Thoracic aorta (tissue), 2 donors: Measurements from ENCODE around the gene CD53. TPM values are rescaled to one million over a fixed set of nuclear protein-coding genes. Genes with fewer than 3 reads are reported as not detected.

Experiments used
- ATAC-seq: fragments of 150-250 bp; one replicate; pipeline ENCODE4 v1.8.0; 2017; ENCODE audit warnings: low read depth; ENCODE audit not compliant: insufficient number of reproducible peaks, low FRiP score
- DNase-seq: peaks from one replicate; pipeline ENCODE4 v3.0.0-alpha.2; 2020; ENCODE audit warnings: low spot score
- H3K27ac ChIP-seq, 2 donors: fragments of 200-600 bp; sonication (generic); 1 replicate in 1 of 2; 2 replicates in 1 of 2; pipeline ENCODE4 v1.5.1; 2016; ENCODE audit warnings: mild to moderate bottlenecking in 2 of 2, moderate library complexity in 2 of 2
- H3K27me3 ChIP-seq: fragments of 200-600 bp; sonication (generic); replicated peaks from 2 replicates; pipeline ENCODE4 v1.6.0; 2016; ENCODE audit warnings: mild to moderate bottlenecking; ENCODE audit not compliant: insufficient read depth
- H3K36me3 ChIP-seq: fragments of 200-600 bp; sonication (generic); one replicate; pipeline ENCODE4 v1.5.1; 2016
- H3K4me1 ChIP-seq, 2 donors: fragments of 200-600 bp; sonication (generic); 1 replicate in 1 of 2; 2 replicates in 1 of 2; pipeline versions ENCODE4 v1.5.1 to v1.6.0; 2016; ENCODE audit warnings: low read depth in 2 of 2, mild to moderate bottlenecking in 1 of 2; ENCODE audit not compliant: control insufficient read depth in 1 of 2
- H3K4me3 ChIP-seq: fragments of 200-600 bp; sonication (generic); 2 replicates; pipeline ENCODE4 v1.5.1; 2016; ENCODE audit warnings: mild to moderate bottlenecking
- H3K9me3 ChIP-seq: fragments of 200-600 bp; sonication (generic); 2 replicates; pipeline ENCODE4 v1.5.1; 2016
- total RNA-seq, 2 donors: library from RNA; depleted of rRNA; stranded (reverse); fragments of >200 nt; gene quantifications; one replicate each; pipeline versions ENCODE4 v1.1.0 to v1.2.3, GENCODE V29; 2016
- TF ChIP-seq, protein P1 (sequence below): fragments of 200-600 bp; sonication (generic); IDR thresholded peaks from one replicate; pipeline ENCODE4 v1.5.1; 2019; ENCODE audit warnings: antibody characterized with exemption

Gene CD53
- total RNA-seq, 2 donors from 2014 or later, result 55.6 to 60.9 TPM

DNA sequence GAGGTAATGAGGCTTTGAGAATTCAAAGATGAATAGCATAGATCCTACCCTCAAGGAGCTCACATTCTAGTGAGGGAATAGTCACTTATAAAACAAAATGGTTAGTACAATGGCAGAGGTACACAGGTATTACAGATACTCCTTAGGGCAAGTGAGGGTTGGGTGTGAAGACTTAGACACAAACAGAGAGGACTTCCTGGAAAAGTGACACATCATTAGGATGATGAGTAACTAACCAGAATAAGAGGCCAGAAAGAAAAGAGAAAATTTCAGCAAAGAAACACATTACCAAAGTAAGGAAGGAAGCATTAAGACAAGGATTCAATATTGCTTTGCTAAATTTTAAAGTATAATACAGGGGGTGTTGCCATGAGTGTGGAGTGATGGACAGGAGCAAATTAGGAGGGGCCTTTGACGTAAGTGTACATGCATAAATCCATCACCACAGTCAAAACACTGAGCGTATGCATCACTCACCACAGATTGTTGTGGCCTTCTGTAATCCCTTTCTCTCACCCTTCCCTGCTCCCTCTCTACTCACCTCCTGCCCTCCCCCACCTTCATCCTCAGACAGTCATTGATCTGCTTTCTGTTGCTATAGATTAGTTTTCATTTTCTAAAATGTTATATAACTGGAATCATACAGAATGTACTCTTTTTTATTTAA lies 7.9 kb downstream of the CD53 start:
- no peaks in the 10 kb centered on the region for H3K9me3 ChIP-seq
- DNase-seq (no peak), ATAC-seq (no peak)
- H3K4me1 ChIP-seq, result no peaks in the 10 kb centered on the region
- TF ChIP-seq, protein P1, sequence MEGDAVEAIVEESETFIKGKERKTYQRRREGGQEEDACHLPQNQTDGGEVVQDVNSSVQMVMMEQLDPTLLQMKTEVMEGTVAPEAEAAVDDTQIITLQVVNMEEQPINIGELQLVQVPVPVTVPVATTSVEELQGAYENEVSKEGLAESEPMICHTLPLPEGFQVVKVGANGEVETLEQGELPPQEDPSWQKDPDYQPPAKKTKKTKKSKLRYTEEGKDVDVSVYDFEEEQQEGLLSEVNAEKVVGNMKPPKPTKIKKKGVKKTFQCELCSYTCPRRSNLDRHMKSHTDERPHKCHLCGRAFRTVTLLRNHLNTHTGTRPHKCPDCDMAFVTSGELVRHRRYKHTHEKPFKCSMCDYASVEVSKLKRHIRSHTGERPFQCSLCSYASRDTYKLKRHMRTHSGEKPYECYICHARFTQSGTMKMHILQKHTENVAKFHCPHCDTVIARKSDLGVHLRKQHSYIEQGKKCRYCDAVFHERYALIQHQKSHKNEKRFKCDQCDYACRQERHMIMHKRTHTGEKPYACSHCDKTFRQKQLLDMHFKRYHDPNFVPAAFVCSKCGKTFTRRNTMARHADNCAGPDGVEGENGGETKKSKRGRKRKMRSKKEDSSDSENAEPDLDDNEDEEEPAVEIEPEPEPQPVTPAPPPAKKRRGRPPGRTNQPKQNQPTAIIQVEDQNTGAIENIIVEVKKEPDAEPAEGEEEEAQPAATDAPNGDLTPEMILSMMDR, result no peak
- H3K4me3 ChIP-seq, result no peak overlapping the region
- peak overlapping the region in 1 of 2 donors; percentile 10 for H3K27ac ChIP-seq
- H3K27me3 ChIP-seq, result no peaks in the 10 kb centered on the region
- H3K36me3 ChIP-seq, result no peaks in the 10 kb centered on the region

DNA sequence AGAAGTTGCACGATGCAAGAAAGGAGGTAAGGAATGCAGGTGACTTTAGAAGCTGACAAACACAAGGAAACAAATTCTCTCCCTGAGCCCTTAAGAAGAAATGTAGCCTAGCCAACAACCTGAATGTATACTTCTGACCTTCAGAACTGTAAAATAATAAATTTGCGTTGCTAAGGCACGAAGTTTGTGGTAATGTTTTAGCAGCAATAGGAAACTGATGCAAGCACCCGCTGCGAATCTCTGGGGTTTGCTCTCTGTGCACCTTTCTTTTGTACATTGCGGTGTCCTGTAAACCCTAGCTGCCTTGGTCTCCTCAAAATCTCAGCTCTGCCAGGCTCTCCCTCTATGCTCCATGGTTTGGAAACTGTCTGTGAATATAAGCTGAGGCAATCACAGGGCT lies 15.1 kb downstream of the CD53 start:
- Histone ChIP-seq H3K27ac (no peak overlapping the region), H3K4me3 (no peak overlapping the region), H3K9me3 (no peaks in the 10 kb centered on the region), H3K27me3 (no peaks in the 10 kb centered on the region), H3K4me1 (no peaks in the 10 kb centered on the region), H3K36me3 (no peaks in the 10 kb centered on the region)
- ATAC-seq, result no peak
- no peak for DNase-seq
- TF ChIP-seq, protein P1, result no peak

DNA sequence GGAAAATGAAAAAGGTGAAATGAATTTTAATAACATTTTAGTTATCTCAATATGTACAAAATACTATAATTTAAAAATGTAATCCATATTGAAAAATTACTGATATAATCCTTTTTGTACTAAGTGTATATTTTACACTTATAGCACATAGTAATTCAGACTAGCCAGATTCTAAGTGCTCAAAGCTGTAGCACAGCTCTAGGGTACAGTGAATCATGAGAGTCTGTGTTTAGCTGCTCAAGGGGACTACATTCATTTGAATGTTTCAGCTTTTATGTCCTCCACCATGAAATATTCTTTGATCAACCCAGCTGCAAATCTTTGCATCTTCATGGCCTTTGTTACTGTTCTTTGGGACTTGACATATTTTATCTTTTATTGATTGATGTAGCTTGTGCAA lies 15.7 kb downstream of the CD53 start:
- no peaks in the 10 kb centered on the region for H3K4me1 ChIP-seq
- TF ChIP-seq, protein P1, result no peak
- ATAC-seq, result no peak

DNA sequence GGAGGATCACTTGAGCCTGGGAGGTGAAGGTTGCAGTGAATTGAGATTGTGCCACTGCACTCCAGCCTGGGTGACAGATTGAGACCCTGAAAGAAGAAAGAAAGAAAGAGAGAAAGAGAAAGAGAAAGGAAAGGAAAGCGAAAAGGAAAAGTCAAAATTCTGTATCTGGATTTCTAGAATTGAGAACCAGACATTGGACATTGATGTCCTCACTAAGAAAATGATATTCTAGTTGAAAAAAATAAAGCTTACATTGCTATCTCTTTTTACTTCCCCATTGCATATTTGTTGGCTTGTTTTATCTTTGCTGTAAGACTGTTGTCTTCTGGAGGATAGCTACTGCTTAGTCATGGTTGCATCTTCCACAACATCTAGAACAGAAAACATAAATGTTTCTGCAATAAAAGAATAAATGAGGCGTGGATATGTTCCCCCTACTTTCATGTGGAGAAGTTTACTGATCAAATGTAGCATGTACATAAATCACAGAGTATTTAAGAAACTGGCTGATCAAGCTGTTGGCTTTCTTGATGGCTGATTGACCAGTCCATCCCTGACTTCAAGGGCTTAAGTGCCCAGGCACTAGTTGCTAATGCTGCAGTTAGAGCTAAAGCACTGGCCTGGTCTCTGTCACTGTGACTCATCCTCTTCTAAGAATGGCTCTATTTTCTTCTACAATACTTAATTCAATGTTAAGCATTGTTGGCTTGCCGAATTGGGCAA lies 17.7 kb downstream of the CD53 start:
- Histone ChIP-seq H3K36me3 (no peaks in the 10 kb centered on the region), H3K4me3 (no peak overlapping the region), H3K9me3 (no peaks in the 10 kb centered on the region), H3K27ac (no peak overlapping the region), H3K27me3 (no peaks in the 10 kb centered on the region), H3K4me1 (no peaks in the 10 kb centered on the region)
- no peak for ATAC-seq
- TF ChIP-seq, protein P1, result no peak
- DNase-seq, result no peak

More for the DNA sequence above, 15.7 kb downstream of the CD53 start:
- no peak overlapping the region for H3K27ac ChIP-seq
- H3K27me3 ChIP-seq, result no peaks in the 10 kb centered on the region
- DNase-seq, result no peak
- H3K9me3 ChIP-seq, result no peaks in the 10 kb centered on the region
- no peaks in the 10 kb centered on the region for H3K36me3 ChIP-seq
- no peak overlapping the region for H3K4me3 ChIP-seq

DNA sequence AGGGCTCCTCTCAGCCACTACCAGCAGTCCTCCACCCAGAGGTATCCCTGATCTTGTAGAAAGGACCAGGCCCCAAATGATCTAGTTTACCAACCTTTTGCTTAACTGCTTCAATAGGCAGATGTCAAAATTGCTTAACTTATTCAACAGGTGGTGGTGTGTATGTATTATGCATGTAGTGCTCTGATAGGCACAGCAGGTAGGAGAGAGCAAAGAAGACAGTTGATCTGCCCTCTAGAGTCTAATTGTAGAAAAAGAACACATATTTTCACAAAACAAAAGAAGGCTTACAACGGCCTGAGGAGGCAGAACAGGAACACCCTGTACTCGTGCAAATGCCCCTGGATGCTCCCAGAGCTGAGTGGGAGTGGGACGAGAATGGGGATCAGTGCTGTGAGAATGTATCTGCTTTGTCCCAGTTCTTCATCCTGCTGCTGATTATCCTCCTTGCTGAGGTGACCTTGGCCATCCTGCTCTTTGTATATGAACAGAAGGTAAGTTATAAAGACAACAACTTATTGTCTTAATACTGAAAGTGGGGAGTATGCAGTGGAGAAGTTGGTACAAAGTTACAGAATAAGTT lies 21.1 kb downstream of the CD53 start:
- ATAC-seq, result no peak
- H3K27ac ChIP-seq, result no peak overlapping the region
- H3K36me3 ChIP-seq, result no peaks in the 10 kb centered on the region
- no peaks in the 10 kb centered on the region for H3K4me1 ChIP-seq
- TF ChIP-seq, protein P1, result no peak
- no peaks in the 10 kb centered on the region for H3K9me3 ChIP-seq
- no peak overlapping the region for H3K4me3 ChIP-seq
- H3K27me3 ChIP-seq, result no peaks in the 10 kb centered on the region
- DNase-seq, result no peak
